H1 (cell line): ENCODE data around the gene ARMC5. TPM values are rescaled to one million over a fixed set of nuclear protein-coding genes. Genes with fewer than 3 reads are reported as not detected.

Experiments
- CTCF ChIA-PET: fragments of 300-600 bp; sonication (Branson Sonifier 250); formaldehyde crosslinking; loops from one replicate; lab custom pipeline; 2021; ENCODE audit not compliant: partially characterized antibody; lab: Charles Lee
- POLR2A ChIA-PET: fragments of 300-600 bp; sonication (Branson Sonifier 250); formaldehyde crosslinking; loops from one replicate; lab custom pipeline; 2021; ENCODE audit warnings: inconsistent platforms; ENCODE audit not compliant: partially characterized antibody; lab: Charles Lee
- DNase-seq, 2 experiments: peaks; one replicate each; pipeline versions ENCODE4 v3.0.0 to v3.0.0-alpha.2; 2010 to 2022; ENCODE audit warnings: low spot score in 2 of 2, low read depth in 1 of 2, mixed read lengths in 1 of 2
- FAIRE-seq: peaks from 2 replicates; lab custom pipeline; 2011; peaks lifted over from hg19 to GRCh38; lab: Jason Lieb, UNC
- H2AFZ ChIP-seq: 2 replicates; pipeline ENCODE4 v1.8.1; 2012; ENCODE audit warnings: low read length, inconsistent platforms
- H2AK5ac ChIP-seq: 2 replicates; pipeline ENCODE4 v1.6.1; 2013; ENCODE audit warnings: low read depth, low read length
- H2BK120ac ChIP-seq: replicated peaks from 2 replicates; pipeline ENCODE3; 2013; ENCODE audit warnings: low read depth, low read length, inconsistent platforms
- H2BK12ac ChIP-seq: 2 replicates; pipeline ENCODE4 v1.6.1; 2013; ENCODE audit warnings: low read depth, low read length
- H2BK15ac ChIP-seq: 2 replicates; pipeline ENCODE4 v1.6.1; 2013; ENCODE audit warnings: low read length
- H2BK20ac ChIP-seq: 2 replicates; pipeline ENCODE4 v1.6.1; 2013; ENCODE audit warnings: low read length
- H2BK5ac ChIP-seq: 2 replicates; pipeline ENCODE4 v1.6.1; 2013; ENCODE audit warnings: low read depth, low read length
- H3K14ac ChIP-seq: 2 replicates; pipeline ENCODE4 v1.6.1; 2013; ENCODE audit warnings: inconsistent platforms; ENCODE audit not compliant: insufficient read length
- H3K18ac ChIP-seq: 2 replicates; pipeline ENCODE4 v1.6.1; 2013; ENCODE audit warnings: low read length; ENCODE audit errors: extremely low read depth
- H3K23ac ChIP-seq: 2 replicates; pipeline ENCODE4 v1.6.1; 2013; ENCODE audit warnings: inconsistent platforms; ENCODE audit not compliant: insufficient read length
- H3K23me2 ChIP-seq: 2 replicates; pipeline ENCODE4 v1.6.1; 2013; ENCODE audit warnings: low read depth, low read length
- H3K27ac ChIP-seq: 2 replicates; pipeline ENCODE4 v1.6.1; 2011; ENCODE audit warnings: low read depth, low read length, inconsistent platforms
- H3K27me3 ChIP-seq, 4 experiments: replicated peaks in 1 of 4; 1 replicate in 1 of 4; 2 replicates in 3 of 4; pipeline versions ENCODE4 v1.6.1 to v1.8.1; 2011 to 2013; ENCODE audit warnings: low read length in 3 of 4, mild to moderate bottlenecking in 3 of 4, inconsistent platforms in 2 of 4, mixed read lengths in 2 of 4, moderate library complexity in 1 of 4; ENCODE audit not compliant: control insufficient read depth in 3 of 4, insufficient read depth in 3 of 4; ENCODE audit errors: extremely low read depth in 1 of 4
- H3K36me3 ChIP-seq, 4 experiments: 2 replicates each; pipeline versions ENCODE4 v1.6.1 to v1.8.1; 2011 to 2013; ENCODE audit warnings: mild to moderate bottlenecking in 4 of 4, low read length in 3 of 4, moderate library complexity in 2 of 4, control low read depth in 1 of 4, inconsistent platforms in 1 of 4; ENCODE audit not compliant: insufficient read depth in 4 of 4, control insufficient read depth in 2 of 4
- H3K4ac ChIP-seq: replicated peaks from 2 replicates; pipeline ENCODE3; 2013; ENCODE audit warnings: low read length, low read depth, mixed read lengths, inconsistent platforms; ENCODE audit not compliant: insufficient read length
- H3K4me1 ChIP-seq, 4 experiments: replicated peaks in 1 of 4; 1 replicate in 1 of 4; 2 replicates in 3 of 4; pipeline versions ENCODE4 v1.6.1 to v1.8.1; 2011 to 2013; ENCODE audit warnings: low read length in 3 of 4, inconsistent platforms in 2 of 4, mixed read lengths in 1 of 4; ENCODE audit not compliant: insufficient read depth in 4 of 4, control insufficient read depth in 3 of 4
- H3K4me2 ChIP-seq, 2 experiments: 2 replicates each; pipeline versions ENCODE4 v1.6.1 to v1.8.1; 2011 to 2013; ENCODE audit warnings: low read depth in 2 of 2, low read length in 2 of 2, control low read depth in 1 of 2, inconsistent platforms in 1 of 2, mild to moderate bottlenecking in 1 of 2; ENCODE audit not compliant: insufficient read depth in 1 of 2
- H3K4me3 ChIP-seq, 4 experiments: fragments of 200-600, 300-600 bp in 1 of 4; sonication (generic), shearing (Covaris generic), sonication (Bioruptor Twin) in 1 of 4; 2 replicates each; pipeline versions ENCODE4 v1.5.1 to v1.8.1; 2011 to 2016; ENCODE audit warnings: low read length in 4 of 4, low read depth in 3 of 4, control low read depth in 2 of 4, inconsistent platforms in 2 of 4, mild to moderate bottlenecking in 2 of 4, mixed read lengths in 1 of 4, moderate library complexity in 1 of 4; ENCODE audit not compliant: insufficient read depth in 2 of 4; ENCODE audit errors: extremely low read depth in 1 of 4
- H3K56ac ChIP-seq: replicated peaks from 2 replicates; pipeline ENCODE3; 2013; ENCODE audit warnings: low read depth, mild to moderate bottlenecking, mixed read lengths, low read length, inconsistent platforms; ENCODE audit not compliant: insufficient read length
- H3K79me1 ChIP-seq: 2 replicates; pipeline ENCODE4 v1.6.1; 2013; ENCODE audit warnings: low read depth, low read length, control low read depth
- H3K79me2 ChIP-seq, 2 experiments: 2 replicates each; pipeline versions ENCODE4 v1.6.1 to v1.8.1; 2012 to 2013; ENCODE audit warnings: low read length in 2 of 2, mild to moderate bottlenecking in 2 of 2, inconsistent platforms in 1 of 2; ENCODE audit not compliant: insufficient read depth in 2 of 2, control insufficient read depth in 1 of 2
- H3K9ac ChIP-seq, 4 experiments: replicated peaks in 1 of 4; 1 replicate in 1 of 4; 2 replicates in 3 of 4; pipeline versions ENCODE4 v1.6.1 to v1.8.1; 2011 to 2013; ENCODE audit warnings: low read depth in 3 of 4, low read length in 3 of 4, control low read depth in 2 of 4, mild to moderate bottlenecking in 2 of 4, moderate library complexity in 2 of 4, inconsistent platforms in 1 of 4; ENCODE audit errors: extremely low read depth in 1 of 4
- H3K9me3 ChIP-seq, 2 experiments: 2 replicates each; pipeline versions ENCODE4 v1.6.1 to v1.8.1; 2012 to 2013; ENCODE audit warnings: mild to moderate bottlenecking in 2 of 2, moderate library complexity in 2 of 2, control low read depth in 1 of 2, inconsistent platforms in 1 of 2, low read depth in 1 of 2, low read length in 1 of 2, mixed read lengths in 1 of 2; ENCODE audit not compliant: insufficient read depth in 2 of 2
- H4K20me1 ChIP-seq, 2 experiments: replicated peaks in 1 of 2; 2 replicates each; pipeline versions ENCODE3 to v1.8.1; 2011 to 2013; ENCODE audit warnings: inconsistent platforms in 2 of 2, low read length in 2 of 2, mild to moderate bottlenecking in 1 of 2; ENCODE audit not compliant: insufficient read depth in 2 of 2, control insufficient read depth in 1 of 2
- H4K5ac ChIP-seq: 2 replicates; pipeline ENCODE4 v1.6.1; 2013; ENCODE audit warnings: low read length, low read depth, mixed read lengths, inconsistent platforms; ENCODE audit not compliant: insufficient read length
- H4K8ac ChIP-seq: 2 replicates; pipeline ENCODE4 v1.8.0; 2013; ENCODE audit warnings: mild to moderate bottlenecking, moderate library complexity, low read length, inconsistent platforms; ENCODE audit not compliant: insufficient read depth; ENCODE audit errors: extremely low read depth
- H4K91ac ChIP-seq: replicated peaks from 2 replicates; pipeline ENCODE3; 2013; ENCODE audit warnings: low read length, mixed read lengths, inconsistent platforms; ENCODE audit not compliant: insufficient read length
- SIN3A ChIP-seq, 2 experiments: IDR thresholded peaks in 1 of 2; conservative IDR thresholded peaks in 1 of 2; 2 replicates each; pipeline ENCODE4 v1.6.1; 2011 to 2012; ENCODE audit warnings: low read length in 2 of 2, improper control_type of control experiment in 1 of 2, low read depth in 1 of 2, mild to moderate bottlenecking in 1 of 2
- WGBS, 2 experiments: shearing (Covaris generic) in 1 of 2; methylation state at CpG; one replicate each; pipeline versions ENCODE4 v1.1.6 to v1.1.7; 2013 to 2015; ENCODE audit warnings: low lambda C conversion rate in 2 of 2, mixed read lengths in 2 of 2, inconsistent platforms in 1 of 2, low coverage in 1 of 2, missing lambda C conversion rate in 1 of 2; ENCODE audit not compliant: insufficient replicate concordance in 2 of 2, insufficient coverage in 1 of 2, insufficient read length in 1 of 2; ENCODE audit errors: extremely low coverage in 1 of 2, missing lambda C conversion rate in 1 of 2; 5-methylcytosine and 5-hydroxymethylcytosine counted together
- polyA plus RNA-seq, 7 experiments: library from polyadenylated mRNA; depleted of rRNA in 3 of 7; stranded (reverse) in 5 of 7; unstranded in 2 of 7; fragments of >200 nt in 5 of 7; fragments of 200-250 nt in 2 of 7; gene quantifications; 1 replicate in 5 of 7; 2 replicates in 1 of 7; 4 replicates in 1 of 7; pipeline versions ENCODE4 v1.2.1 to v1.2.3, GENCODE V29; 2011 to 2013; ENCODE audit warnings: missing spikeins in 2 of 7, mixed read lengths in 2 of 7
- total RNA-seq: library from RNA; stranded (reverse); fragmentation: NEBNext Ultra II Directional; extraction: Animal tissue kit (Norgen Biotek cat#: 25700); gene quantifications from 2 replicates; pipeline ENCODE4 v1.2.1, GENCODE V29; 2021

ARMC5 gene
- total and polyA plus RNA-seq, 2 of the 8 experiments (the other 6 are each of a cell fraction or from before 2014, with no cell fraction given): 7.8 to 8.7 TPM

DNA sequence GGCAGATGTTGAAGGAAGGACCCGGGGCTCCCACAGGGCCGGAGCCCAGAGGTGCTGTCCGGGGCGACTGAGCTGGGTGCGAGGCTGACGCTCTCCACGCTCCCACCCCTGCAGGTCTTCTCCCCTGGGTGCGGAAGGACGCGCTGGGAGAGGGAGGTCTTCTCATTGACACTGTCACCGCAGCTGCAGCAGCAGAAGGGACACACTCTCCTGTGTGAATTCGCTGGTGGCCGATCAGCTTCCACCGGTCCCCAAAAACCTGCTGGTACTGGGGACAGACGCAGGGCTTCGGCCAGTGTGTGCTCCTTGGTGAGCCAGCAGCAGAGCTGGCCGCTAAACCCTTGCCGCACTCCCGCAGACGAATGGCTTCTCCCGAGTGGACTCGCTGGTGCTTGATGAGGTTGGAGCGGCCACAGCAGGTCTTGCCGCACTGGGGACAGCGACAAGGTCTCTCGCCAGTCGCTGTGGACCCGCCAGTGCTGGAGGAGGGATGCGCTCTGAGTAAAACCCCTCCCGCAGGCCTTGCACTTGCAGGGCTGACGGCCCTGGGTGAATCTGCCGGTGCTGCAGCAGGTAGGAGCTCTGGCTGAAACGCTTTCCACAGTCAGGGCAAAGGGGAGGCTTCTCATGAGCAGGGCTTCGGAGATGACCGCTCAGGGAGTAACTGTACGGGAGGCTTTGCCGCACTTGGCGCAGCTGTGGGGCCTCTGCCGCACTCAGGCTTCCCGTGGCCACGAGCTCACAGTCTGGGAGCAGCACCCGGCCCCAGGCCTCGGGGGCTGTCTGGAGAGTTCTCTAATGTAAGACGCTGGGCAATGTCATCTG is 22.9 kb upstream of the ARMC5 start:
- no peak for DNase-seq
- ChIA-PET POLR2A (interaction anchor here (1.1 kb wide), 1 partner anchor 256 kb away, joined by 6 read pairs; the partner anchor contains the start of gene FUS), CTCF (interaction anchor here (0.7 to 1.6 kb wide), 7 partner anchors 9 to 404 kb away, joined by 3 to 6 read pairs (median 4); partner anchors contain the start of gene PYDC1)
- H2BK5ac ChIP-seq: 0 out of 2 replicates have a peak overlapping the region, but pooled peaks have one; percentile 9
- H2BK15ac ChIP-seq: peak overlapping the region; percentile 46; the same call in 1 of the 2 replicates
- no peak overlapping the region for H4K5ac ChIP-seq
- H3K23me2 ChIP-seq: no peaks in the 10 kb centered on the region
- 91% methylated on average over 38 of the region's 44 CpGs; no CpG with 5 or more reads in 1 of the 2 experiments for WGBS, 2 experiments
- no peaks in the 10 kb centered on the region for H3K36me3 ChIP-seq
- H2BK12ac ChIP-seq: no peak overlapping the region
- H3K27me3 ChIP-seq: no peaks in the 10 kb centered on the region
- H3K9me3 ChIP-seq: no peaks in the 10 kb centered on the region
- no peaks in the 10 kb centered on the region for H3K79me2 ChIP-seq
- H3K4ac ChIP-seq: no peak overlapping the region
- H2AK5ac ChIP-seq: no peak overlapping the region
- H3K79me1 ChIP-seq: no peaks in the 10 kb centered on the region
- no peak overlapping the region for H2BK120ac ChIP-seq
- no peak for TF ChIP-seq SIN3A (conservative IDR thresholded peaks at IDR 0.05 in 1 of 2, IDR thresholded peaks at IDR 0.05 in 1 of 2; ENCODE audit: low read depth in 1 of 2, low read length in 2 of 2)
- no peak overlapping the region for H3K14ac ChIP-seq
- H3K4me1 ChIP-seq: no peaks in the 10 kb centered on the region; a peak in 1 of 7 replicates
- no peaks in the 10 kb centered on the region for H4K20me1 ChIP-seq
- no peak overlapping the region for H3K4me2 ChIP-seq
- no peak overlapping the region for H4K8ac ChIP-seq
- no peak overlapping the region for H2AFZ ChIP-seq
- no peak overlapping the region for H3K27ac ChIP-seq
- no peak overlapping the region for H4K91ac ChIP-seq
- no peak overlapping the region for H3K18ac ChIP-seq
- H2BK20ac ChIP-seq: no peak overlapping the region
- no peak overlapping the region for H3K4me3 ChIP-seq
- no peak for FAIRE-seq
- H3K56ac ChIP-seq: no peak overlapping the region
- H3K9ac ChIP-seq: no peak overlapping the region
- no peak overlapping the region for H3K23ac ChIP-seq
